ENCODE results near the gene SERPINA1. TPM values are rescaled to one million over a fixed set of nuclear protein-coding genes. Genes with fewer than 3 reads are reported as not detected.

The SERPINA1 gene
- total RNA-seq, 1 experiment from 2014 or later, result not detected

DNA sequence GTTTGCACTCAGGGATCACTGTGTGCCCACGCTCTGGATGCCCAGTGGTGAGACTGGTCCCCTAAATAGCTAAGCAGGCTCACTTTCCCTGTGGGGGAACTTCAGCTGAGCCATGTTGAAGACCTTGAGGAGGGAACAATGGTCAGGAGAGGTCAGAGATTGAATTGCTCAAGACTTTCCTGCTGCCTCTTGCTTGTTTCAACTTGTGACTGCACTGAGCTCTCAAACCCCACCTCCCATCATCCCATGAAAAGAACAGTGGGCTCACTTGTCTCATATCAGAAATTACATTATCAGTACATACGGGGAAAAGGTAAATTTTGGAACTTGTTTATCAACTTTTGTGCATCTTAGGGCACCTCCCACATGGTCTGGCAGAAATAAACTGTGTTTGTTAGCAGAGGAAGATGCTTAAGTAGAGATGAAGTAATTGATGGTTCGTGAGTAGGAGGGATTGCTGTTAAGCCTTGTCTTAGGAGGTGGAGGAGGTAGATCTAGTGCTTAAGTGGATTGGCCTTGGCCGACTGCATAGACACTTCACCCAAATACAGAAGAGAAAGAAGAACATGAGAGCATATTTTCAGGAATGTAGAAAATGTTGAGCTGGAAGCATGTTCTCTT, 15.0 kb upstream of the SERPINA1 start:
- Histone ChIP-seq H3K4me3 (ENCODE audit: low read length) (no peak overlapping the region), H3K27me3 (ENCODE audit: low read length) (0 out of 2 replicates have a peak, but pooled peaks cover 3% of the 10 kb centered on the region), H3K36me3 (ENCODE audit: insufficient read depth, low read length) (no peaks in the 10 kb centered on the region), H4K20me1 (ENCODE audit: insufficient read depth, low read depth, low read length) (no peaks in the 10 kb centered on the region), H3K9ac (ENCODE audit: low read length) (no peak overlapping the region), H3K27ac (ENCODE audit: low read length) (no peak overlapping the region), H3K79me2 (ENCODE audit: low read length) (no peaks in the 10 kb centered on the region), H2AFZ (ENCODE audit: low read length) (no peak overlapping the region), H3K4me2 (ENCODE audit: low read depth, low read length, poor library complexity, severe bottlenecking) (no peak overlapping the region), H3K9me3 (ENCODE audit: low read length) (no peaks in the 10 kb centered on the region), H3K9me2 (replicated peaks; ENCODE audit: insufficient read depth, low read length) (no peaks in the 10 kb centered on the region), H3K4me1 (ENCODE audit: low read length) (no peaks in the 10 kb centered on the region)
- DNase-seq, result no peak

GRCh38 chr14:94401083-94401482, 12.7 kb upstream of the SERPINA1 start:
- Histone ChIP-seq H3K4me2 (ENCODE audit: low read depth, low read length, poor library complexity, severe bottlenecking) (no peak overlapping the region), H3K36me3 (ENCODE audit: insufficient read depth, low read length) (no peaks in the 10 kb centered on the region), H3K4me3 (ENCODE audit: low read length) (no peak overlapping the region), H3K4me1 (ENCODE audit: low read length) (no peaks in the 10 kb centered on the region), H3K27me3 (ENCODE audit: low read length) (0 out of 2 replicates have a peak, but pooled peaks cover 3% of the 10 kb centered on the region), H3K9me3 (ENCODE audit: low read length) (no peaks in the 10 kb centered on the region), H4K20me1 (ENCODE audit: insufficient read depth, low read depth, low read length) (no peaks in the 10 kb centered on the region), H2AFZ (ENCODE audit: low read length) (no peak overlapping the region), H3K79me2 (ENCODE audit: low read length) (no peaks in the 10 kb centered on the region), H3K9me2 (replicated peaks; ENCODE audit: insufficient read depth, low read length) (no peaks in the 10 kb centered on the region), H3K9ac (ENCODE audit: low read length) (no peak overlapping the region), H3K27ac (ENCODE audit: low read length) (no peak overlapping the region)
- DNase-seq, result no peak

- no peak for DNase-seq
- Histone ChIP-seq H3K79me2 (ENCODE audit: low read length) (no peaks in the 10 kb centered on the region), H3K4me1 (ENCODE audit: low read length) (no peaks in the 10 kb centered on the region), H3K4me3 (ENCODE audit: low read length) (no peak overlapping the region), H3K27ac (ENCODE audit: low read length) (no peak overlapping the region), H3K36me3 (ENCODE audit: insufficient read depth, low read length) (no peaks in the 10 kb centered on the region), H3K9me3 (ENCODE audit: low read length) (no peaks in the 10 kb centered on the region), H2AFZ (ENCODE audit: low read length) (no peak overlapping the region), H3K27me3 (ENCODE audit: low read length) (0 out of 2 replicates have a peak, but pooled peaks cover 3% of the 10 kb centered on the region), H3K4me2 (ENCODE audit: low read depth, low read length, poor library complexity, severe bottlenecking) (no peak overlapping the region), H3K9ac (ENCODE audit: low read length) (no peak overlapping the region), H4K20me1 (ENCODE audit: insufficient read depth, low read depth, low read length) (no peaks in the 10 kb centered on the region), H3K9me2 (replicated peaks; ENCODE audit: insufficient read depth, low read length) (no peaks in the 10 kb centered on the region)
Observed at GRCh38 chr14:94400422-94400841, 12.0 kb upstream of the SERPINA1 start.

DNA sequence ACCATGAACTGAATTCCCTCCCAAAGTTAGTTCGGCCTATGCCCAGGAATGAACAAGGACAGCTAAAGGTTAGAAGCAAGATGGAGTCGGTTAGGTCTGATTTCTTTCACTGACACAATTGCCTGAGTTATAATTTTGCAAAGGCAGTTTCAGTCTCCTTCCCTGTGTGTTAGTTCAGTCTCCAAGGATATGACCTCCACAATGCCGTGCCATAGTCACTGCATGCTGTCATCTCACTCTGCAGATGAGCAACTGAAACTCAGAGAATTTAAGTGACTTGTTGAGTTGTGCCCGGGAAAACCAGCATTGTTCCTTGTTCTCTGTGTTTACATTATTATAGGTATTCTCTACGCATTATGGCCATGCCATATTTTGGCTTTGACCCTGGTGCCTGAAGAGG, 10.1 kb upstream of the SERPINA1 start:
- DNase-seq, result no peak
- Histone ChIP-seq H3K9me2 (replicated peaks; ENCODE audit: insufficient read depth, low read length) (no peaks in the 10 kb centered on the region), H3K27me3 (ENCODE audit: low read length) (0 out of 2 replicates have a peak, but pooled peaks cover 2% of the 10 kb centered on the region), H3K27ac (ENCODE audit: low read length) (no peak overlapping the region), H3K4me2 (ENCODE audit: low read depth, low read length, poor library complexity, severe bottlenecking) (no peak overlapping the region), H3K36me3 (ENCODE audit: insufficient read depth, low read length) (no peaks in the 10 kb centered on the region), H3K4me3 (ENCODE audit: low read length) (no peak overlapping the region), H2AFZ (ENCODE audit: low read length) (no peak overlapping the region), H3K79me2 (ENCODE audit: low read length) (no peaks in the 10 kb centered on the region), H3K9ac (ENCODE audit: low read length) (no peak overlapping the region), H3K4me1 (ENCODE audit: low read length) (no peaks in the 10 kb centered on the region), H4K20me1 (ENCODE audit: insufficient read depth, low read depth, low read length) (no peaks in the 10 kb centered on the region), H3K9me3 (ENCODE audit: low read length) (no peaks in the 10 kb centered on the region)

GRCh38 chr14:94398182-94398479, 9.7 kb upstream of the SERPINA1 start:
- no peaks in the 10 kb centered on the region for H3K79me2 ChIP-seq (ENCODE audit: low read length)
- H3K27ac ChIP-seq (ENCODE audit: low read length), result no peak overlapping the region
- H3K4me1 ChIP-seq (ENCODE audit: low read length), result no peaks in the 10 kb centered on the region
- no peak overlapping the region for H3K4me2 ChIP-seq (ENCODE audit: low read depth, low read length, poor library complexity, severe bottlenecking)
- H4K20me1 ChIP-seq (ENCODE audit: insufficient read depth, low read depth, low read length), result no peaks in the 10 kb centered on the region
- H3K4me3 ChIP-seq (ENCODE audit: low read length), result no peak overlapping the region
- no peak overlapping the region for H2AFZ ChIP-seq (ENCODE audit: low read length)
- no peaks in the 10 kb centered on the region for H3K36me3 ChIP-seq (ENCODE audit: insufficient read depth, low read length)
- no peaks in the 10 kb centered on the region for H3K27me3 ChIP-seq (ENCODE audit: low read length)
- H3K9me2 ChIP-seq (replicated peaks; ENCODE audit: insufficient read depth, low read length), result no peaks in the 10 kb centered on the region
- DNase-seq, result no peak
- H3K9me3 ChIP-seq (ENCODE audit: low read length), result no peaks in the 10 kb centered on the region
- H3K9ac ChIP-seq (ENCODE audit: low read length), result no peak overlapping the region

- Histone ChIP-seq H4K20me1 (ENCODE audit: insufficient read depth, low read depth, low read length) (no peaks in the 10 kb centered on the region), H3K79me2 (ENCODE audit: low read length) (no peaks in the 10 kb centered on the region), H3K27ac (ENCODE audit: low read length) (no peak overlapping the region), H3K27me3 (ENCODE audit: low read length) (no peaks in the 10 kb centered on the region), H3K9ac (ENCODE audit: low read length) (no peak overlapping the region), H3K9me2 (replicated peaks; ENCODE audit: insufficient read depth, low read length) (no peaks in the 10 kb centered on the region), H3K4me1 (ENCODE audit: low read length) (no peaks in the 10 kb centered on the region), H3K4me3 (ENCODE audit: low read length) (no peak overlapping the region), H3K36me3 (ENCODE audit: insufficient read depth, low read length) (no peaks in the 10 kb centered on the region), H2AFZ (ENCODE audit: low read length) (no peak overlapping the region), H3K4me2 (ENCODE audit: low read depth, low read length, poor library complexity, severe bottlenecking) (no peak overlapping the region), H3K9me3 (ENCODE audit: low read length) (no peaks in the 10 kb centered on the region)
- DNase-seq, result no peak
Observed at GRCh38 chr14:94397289-94398181, 9.1 kb upstream of the SERPINA1 start.

GRCh38 chr14:94396628-94397225, 8.3 kb upstream of the SERPINA1 start:
- no peak overlapping the region for H2AFZ ChIP-seq (ENCODE audit: low read length)
- H3K9me2 ChIP-seq (replicated peaks; ENCODE audit: insufficient read depth, low read length), result no peaks in the 10 kb centered on the region
- H3K27ac ChIP-seq (ENCODE audit: low read length), result no peak overlapping the region
- no peak overlapping the region for H3K4me2 ChIP-seq (ENCODE audit: low read depth, low read length, poor library complexity, severe bottlenecking)
- H3K9me3 ChIP-seq (ENCODE audit: low read length), result no peaks in the 10 kb centered on the region
- no peaks in the 10 kb centered on the region for H3K79me2 ChIP-seq (ENCODE audit: low read length)
- no peaks in the 10 kb centered on the region for H4K20me1 ChIP-seq (ENCODE audit: insufficient read depth, low read depth, low read length)
- no peak overlapping the region for H3K9ac ChIP-seq (ENCODE audit: low read length)
- no peaks in the 10 kb centered on the region for H3K27me3 ChIP-seq (ENCODE audit: low read length)
- no peak for DNase-seq
- no peaks in the 10 kb centered on the region for H3K36me3 ChIP-seq (ENCODE audit: insufficient read depth, low read length)
- H3K4me3 ChIP-seq (ENCODE audit: low read length), result no peak overlapping the region
- H3K4me1 ChIP-seq (ENCODE audit: low read length), result no peaks in the 10 kb centered on the region

GRCh38 chr14:94395888-94396574, 7.6 kb upstream of the SERPINA1 start:
- DNase-seq, result no peak
- Histone ChIP-seq H3K27me3 (ENCODE audit: low read length) (no peaks in the 10 kb centered on the region), H3K79me2 (ENCODE audit: low read length) (no peaks in the 10 kb centered on the region), H4K20me1 (ENCODE audit: insufficient read depth, low read depth, low read length) (no peaks in the 10 kb centered on the region), H3K36me3 (ENCODE audit: insufficient read depth, low read length) (no peaks in the 10 kb centered on the region), H3K9ac (ENCODE audit: low read length) (no peak overlapping the region), H3K4me1 (ENCODE audit: low read length) (no peaks in the 10 kb centered on the region), H3K4me3 (ENCODE audit: low read length) (no peak overlapping the region), H3K9me2 (replicated peaks; ENCODE audit: insufficient read depth, low read length) (no peaks in the 10 kb centered on the region), H3K27ac (ENCODE audit: low read length) (no peak overlapping the region), H2AFZ (ENCODE audit: low read length) (no peak overlapping the region), H3K4me2 (ENCODE audit: low read depth, low read length, poor library complexity, severe bottlenecking) (no peak overlapping the region), H3K9me3 (ENCODE audit: low read length) (no peaks in the 10 kb centered on the region)

Measured in Karpas-422 (cell line).